Left renal pelvis (tissue), 4 donors: Measurements from ENCODE around the gene DNER. TPM values are rescaled to one million over a fixed set of nuclear protein-coding genes. Genes with fewer than 3 reads are reported as not detected.
"Not testable (repeated sequence)": the region's sequence is repeated elsewhere in the genome, so short reads cannot be mapped to it uniquely, and the experiment has no call there.

Source experiments
- DNase-seq, 4 donors: peaks; one replicate each; pipeline ENCODE4 v3.0.0-alpha.2; 2013; ENCODE audit warnings: low read depth in 4 of 4, low spot score in 3 of 4
- polyA plus RNA-seq, 4 donors: library from polyadenylated mRNA; unstranded; fragments of 120-200 nt; gene quantifications; one replicate each; pipeline ENCODE4 v1.2.1, GENCODE V29; 2013; ENCODE audit not compliant: insufficient read length in 4 of 4

Gene DNER
- polyA plus RNA-seq, 4 donors = 9.1 to 71.5 (median 59.4) TPM

DNA sequence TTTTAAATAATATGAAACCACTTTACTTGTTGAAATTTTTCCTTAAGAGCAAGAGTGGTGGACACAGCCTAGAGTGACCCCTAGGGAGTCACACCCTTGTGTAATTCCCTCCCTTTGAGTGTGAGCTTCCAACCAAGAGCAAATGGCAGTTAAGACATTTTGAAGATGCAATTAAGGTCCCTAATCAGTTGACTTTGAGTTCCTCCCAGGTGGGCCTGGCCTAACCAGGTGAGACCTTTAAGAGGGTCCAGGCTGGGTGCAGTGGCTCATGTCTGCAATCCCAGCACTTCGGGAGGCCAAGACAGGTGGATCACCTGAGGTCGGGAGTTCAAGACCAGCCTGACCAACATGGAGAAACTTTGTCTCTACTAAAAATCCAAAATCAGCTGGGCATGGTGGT is 299.7 kb downstream of the DNER start:
- DNase-seq = no peak

DNA sequence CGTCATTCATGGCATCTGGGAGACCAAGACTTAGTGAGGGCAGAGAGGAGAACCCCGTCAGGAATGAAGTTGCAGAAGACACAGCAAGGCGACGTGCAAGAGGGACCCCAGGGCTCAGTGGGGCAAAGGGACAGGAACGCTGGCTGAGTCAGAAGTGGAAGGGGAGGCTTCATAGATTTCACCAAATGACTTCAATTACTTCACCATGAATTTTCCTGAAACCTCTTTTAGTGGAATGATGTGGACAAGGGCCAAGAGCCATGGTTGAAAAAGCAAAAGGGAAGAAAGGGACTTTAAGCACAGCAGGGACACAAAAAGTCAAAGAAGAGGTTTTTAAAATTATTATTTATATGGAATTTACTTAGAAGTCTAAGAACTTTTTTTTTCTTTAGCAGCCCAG is 301.7 kb downstream of the DNER start:
- DNase-seq = no peak

- DNase-seq = no peak
Measured at GRCh38 chr2:229410946-229411345, 303.4 kb downstream of the DNER start.

DNA sequence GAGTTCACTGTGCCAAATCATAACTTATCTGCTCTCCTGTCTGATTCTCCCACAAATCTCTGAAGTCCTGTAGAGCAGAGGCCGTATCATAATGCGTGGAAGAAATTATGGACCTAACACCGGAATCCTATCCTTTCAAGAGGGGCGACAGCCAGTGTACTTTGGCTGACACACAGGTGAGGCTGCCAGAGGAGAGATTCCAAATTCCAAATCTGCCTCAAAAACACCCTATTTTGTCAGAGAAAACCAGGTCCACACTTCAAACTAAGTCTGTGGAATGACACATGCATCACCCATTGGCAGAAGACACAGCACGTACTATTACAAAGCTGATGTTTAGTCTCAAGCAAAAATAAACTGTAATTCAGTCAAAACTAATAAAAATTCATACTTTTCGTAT is 304.1 kb downstream of the DNER start:
- DNase-seq = no peak

- no peak for DNase-seq
Measured at GRCh38 chr2:229409751-229410181, 304.6 kb downstream of the DNER start.

DNA sequence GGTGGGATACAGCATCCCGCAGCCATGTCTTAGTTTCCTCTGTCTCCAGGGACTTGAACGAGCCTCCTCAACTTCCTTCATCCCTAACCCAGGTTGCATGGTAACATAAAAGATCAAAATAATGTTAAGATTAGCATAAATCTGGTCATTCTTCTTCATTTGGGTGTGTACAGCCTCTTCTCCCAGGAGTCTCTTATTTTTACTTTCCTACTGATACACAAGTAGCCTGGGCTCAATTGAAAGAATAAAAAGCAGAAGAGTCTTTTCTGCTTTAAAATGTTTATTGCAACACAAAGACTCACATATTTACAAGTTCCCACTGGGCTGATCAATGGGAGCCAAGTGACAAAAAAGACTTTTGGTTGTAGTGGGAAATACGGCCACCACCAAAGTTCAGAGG is 305.4 kb downstream of the DNER start:
- DNase-seq = no peak

- no peak for DNase-seq
Measured at GRCh38 chr2:229408356-229408755, 306.0 kb downstream of the DNER start.

DNA sequence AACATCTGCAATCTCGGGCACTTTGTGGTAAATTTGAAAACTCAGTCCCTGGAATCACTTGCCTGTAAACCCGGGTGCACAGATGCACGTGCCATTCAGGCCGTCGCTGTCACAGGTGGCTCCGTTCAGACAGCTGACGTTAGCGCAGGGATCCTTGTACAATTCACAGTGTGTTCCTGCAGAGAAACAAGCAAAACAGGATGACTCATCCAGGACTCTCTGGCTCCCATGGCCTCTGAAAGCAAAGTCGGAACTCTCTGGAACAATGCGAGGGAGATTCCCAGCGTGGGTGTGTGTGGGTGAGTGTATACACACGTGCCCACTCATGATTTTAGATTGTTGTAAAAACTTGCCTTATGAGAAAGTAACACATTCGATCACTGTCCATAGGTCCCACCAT is 307.2 kb downstream of the DNER start:
- no peak for DNase-seq

DNA sequence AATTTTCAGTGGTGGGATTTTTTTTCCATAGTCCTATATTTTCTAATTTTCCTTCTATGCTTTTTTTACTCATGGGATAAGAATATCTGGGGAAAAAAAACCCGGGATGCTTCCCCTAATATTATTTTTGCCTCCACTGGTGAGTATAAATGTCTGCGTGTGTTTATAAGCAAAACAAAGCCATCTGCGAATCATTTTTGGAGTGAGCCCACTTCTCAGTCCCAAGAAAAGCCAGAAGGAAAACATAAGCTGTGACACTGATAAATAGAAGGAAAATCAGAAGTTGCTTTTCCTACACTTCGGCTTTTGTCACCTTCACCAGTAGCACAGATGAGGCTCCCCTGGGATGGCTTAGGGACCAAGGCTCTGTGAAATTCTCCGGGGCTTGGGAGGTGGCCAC is 308.6 kb downstream of the DNER start:
- DNase-seq = no peak

DNA sequence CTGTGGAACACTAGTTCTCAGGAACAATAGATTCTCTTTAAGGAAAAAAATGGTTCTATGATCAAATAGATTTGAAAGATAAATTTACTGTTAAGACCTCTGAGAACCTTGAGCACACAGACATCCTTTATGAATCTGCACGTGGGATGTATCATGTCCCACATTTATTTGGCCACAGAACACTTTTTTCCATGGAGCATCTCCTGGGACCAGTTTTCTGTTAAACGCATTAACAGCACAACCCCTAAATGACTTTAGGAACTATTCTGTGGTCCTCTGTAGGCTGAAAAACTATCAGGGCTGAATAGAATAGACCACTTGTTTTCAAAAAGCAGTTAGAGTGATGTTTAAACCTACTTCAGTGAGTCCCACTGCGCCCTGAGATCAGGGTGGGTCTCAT is 311.1 kb downstream of the DNER start:
- no peak for DNase-seq

DNA sequence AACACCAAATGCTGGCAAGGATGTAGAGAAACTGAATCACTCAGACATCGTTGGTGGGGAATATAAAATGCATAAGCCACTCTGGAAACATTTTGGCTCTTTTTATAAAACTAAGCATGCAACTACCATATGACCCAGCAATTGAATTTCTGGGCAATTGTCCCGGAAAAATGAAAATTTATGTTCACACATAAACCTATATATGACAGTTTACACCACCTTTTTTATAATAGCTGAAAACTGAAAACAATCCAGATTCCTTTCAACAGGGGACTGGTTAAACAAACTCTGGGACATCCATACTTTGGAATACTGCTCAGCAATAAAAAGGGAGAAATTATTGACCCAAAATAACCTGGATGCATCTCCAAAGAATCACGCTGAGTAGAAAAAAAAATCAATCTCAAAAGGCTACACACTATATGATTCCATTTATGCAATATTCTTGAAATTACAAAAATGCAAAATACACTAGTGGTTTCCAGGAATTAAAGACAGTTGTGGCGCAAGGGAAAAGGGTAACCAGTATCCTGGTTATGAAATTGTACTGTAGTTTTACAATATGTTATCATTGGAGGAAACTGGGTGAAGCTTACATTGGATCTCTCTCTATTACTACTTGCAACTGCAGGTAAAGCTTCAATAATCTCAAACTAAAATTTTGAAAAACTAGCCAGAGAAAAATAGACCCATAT is 313.0 kb downstream of the DNER start:
- DNase-seq = no peak

DNA sequence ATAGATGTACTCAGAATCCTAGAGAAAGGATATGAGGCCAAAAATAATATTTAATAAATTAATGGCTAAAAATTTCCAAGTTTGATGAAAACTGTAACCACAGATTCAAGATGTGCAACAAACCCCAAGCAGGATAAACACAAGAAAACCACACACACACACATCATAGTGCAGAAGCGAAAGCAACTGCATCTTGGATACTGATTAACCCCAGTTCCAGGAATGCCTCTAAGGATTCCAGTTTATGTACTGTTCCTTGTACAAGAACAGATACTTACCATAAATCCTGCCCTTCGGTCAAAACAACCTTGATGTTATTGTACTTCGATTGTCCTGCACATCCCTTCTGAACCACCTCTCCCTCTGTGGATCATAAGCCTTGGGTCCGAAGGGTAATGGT is 320.4 kb downstream of the DNER start:
- no peak for DNase-seq

- no peak for DNase-seq
Measured at GRCh38 chr2:229392196-229392595, 322.2 kb downstream of the DNER start.

- no peak for DNase-seq
Measured at GRCh38 chr2:229388731-229389130, 325.6 kb downstream of the DNER start.

GRCh38 chr2:229387866-229388265 is 326.5 kb downstream of the DNER start:
- no peak for DNase-seq

- DNase-seq = no peak
Measured at GRCh38 chr2:229380101-229380625, 334.2 kb downstream of the DNER start.

GRCh38 chr2:229378386-229378785 is 336.0 kb downstream of the DNER start:
- no peak for DNase-seq

DNA sequence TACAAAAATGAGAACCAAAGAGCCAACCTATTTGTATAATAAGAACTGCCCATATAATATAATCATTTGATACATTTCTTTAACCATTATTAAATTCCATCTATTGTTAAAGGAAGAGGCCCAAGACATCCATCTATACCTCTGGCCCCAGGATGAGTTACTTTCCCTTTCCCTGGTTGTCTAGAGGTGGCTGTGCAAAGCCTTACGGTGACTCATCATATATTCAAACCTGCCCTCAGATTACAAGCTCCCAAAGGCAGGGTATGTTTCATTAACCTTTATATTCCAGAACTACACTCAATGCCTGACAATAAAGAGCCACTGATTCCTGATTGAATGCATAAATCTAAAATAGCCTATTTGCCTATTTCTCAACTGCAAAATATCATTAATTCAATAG is 337.5 kb downstream of the DNER start:
- DNase-seq = no peak

- no peak for DNase-seq
Measured at GRCh38 chr2:229375251-229375650, 339.1 kb downstream of the DNER start.

DNA sequence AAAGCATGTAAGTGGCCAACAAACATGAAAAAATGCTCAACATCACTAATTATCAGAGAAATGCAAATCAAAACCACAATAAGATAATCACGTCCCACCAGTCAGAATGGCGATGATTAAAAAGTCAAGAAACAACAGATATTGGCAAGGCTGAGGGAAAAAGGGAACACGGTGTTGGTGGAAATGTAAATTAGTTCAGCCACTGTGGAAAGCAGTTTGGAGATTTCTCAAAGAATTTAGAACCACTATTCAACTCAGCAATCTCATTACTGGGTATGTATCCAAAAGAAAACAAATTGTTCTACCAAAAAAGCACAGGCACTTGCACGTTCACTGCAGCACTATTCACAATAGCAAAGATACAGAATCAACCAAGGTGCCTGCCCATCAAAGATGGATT is 341.0 kb downstream of the DNER start:
- not testable (repeated sequence) for DNase-seq

- DNase-seq = no peak
Measured at GRCh38 chr2:229372207-229372606, 342.1 kb downstream of the DNER start.

DNA sequence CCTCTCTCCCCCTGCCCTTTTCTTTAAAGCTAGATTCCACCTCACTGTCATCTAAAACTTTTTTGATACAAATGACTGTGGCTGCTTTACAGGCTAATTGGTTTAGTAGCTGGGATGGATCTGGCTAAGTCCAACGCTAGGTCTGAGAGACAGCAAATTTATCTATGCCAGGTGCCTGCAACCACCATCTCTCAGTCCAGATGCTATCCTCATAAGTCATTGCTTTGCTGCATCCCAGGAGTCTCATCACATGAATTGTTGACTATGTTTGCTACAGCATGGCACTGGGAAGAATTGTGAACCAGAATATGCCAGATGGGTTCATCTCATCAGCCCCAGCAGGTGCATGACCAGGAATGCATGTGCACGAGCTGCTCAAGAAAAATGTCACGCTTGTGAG is 343.3 kb downstream of the DNER start:
- no peak for DNase-seq

- no peak for DNase-seq
Measured at GRCh38 chr2:229370509-229370908, 343.8 kb downstream of the DNER start.
